ENCODE results near the gene INPP4A. TPM values are rescaled to one million over a fixed set of nuclear protein-coding genes. Genes with fewer than 3 reads are reported as not detected.

Gene INPP4A
- polyA plus RNA-seq, 1 of the 3 experiments (the other 2 are of a cell fraction): 15.0 TPM

DNA sequence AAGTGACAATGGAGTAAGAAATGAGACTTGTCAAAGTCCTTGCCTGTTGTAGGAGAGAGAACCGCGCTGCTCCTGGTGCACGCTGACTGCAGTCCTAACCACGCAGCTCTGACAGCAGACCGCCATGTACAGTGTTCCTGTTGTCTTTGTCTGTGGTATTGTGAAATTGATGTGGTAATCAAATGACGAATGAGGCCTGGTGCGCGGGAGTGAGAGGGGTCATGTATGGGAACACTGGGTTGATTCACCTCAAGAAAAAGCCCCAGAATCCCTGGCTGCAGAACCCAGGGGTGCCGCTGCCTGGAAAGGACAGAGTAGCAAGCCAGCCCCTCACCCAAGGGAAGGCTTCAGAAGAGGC is 64.0 kb downstream of the INPP4A start (continued):
- TF ChIP-seq EP300 (IDR thresholded peaks at IDR 0.05; ENCODE audit: borderline replicate concordance in 1 of 2, low read depth in 1 of 2, low read length in 1 of 2) (no peak), FOXJ3 (CRISPR knock-in tag; IDR thresholded peaks at IDR 0.05) (no peak), RXRA (IDR thresholded peaks at IDR 0.05; ENCODE audit: borderline replicate concordance, low read depth) (no peak), GABPA (IDR thresholded peaks at IDR 0.05; ENCODE audit: low read depth) (no peak)

DNA sequence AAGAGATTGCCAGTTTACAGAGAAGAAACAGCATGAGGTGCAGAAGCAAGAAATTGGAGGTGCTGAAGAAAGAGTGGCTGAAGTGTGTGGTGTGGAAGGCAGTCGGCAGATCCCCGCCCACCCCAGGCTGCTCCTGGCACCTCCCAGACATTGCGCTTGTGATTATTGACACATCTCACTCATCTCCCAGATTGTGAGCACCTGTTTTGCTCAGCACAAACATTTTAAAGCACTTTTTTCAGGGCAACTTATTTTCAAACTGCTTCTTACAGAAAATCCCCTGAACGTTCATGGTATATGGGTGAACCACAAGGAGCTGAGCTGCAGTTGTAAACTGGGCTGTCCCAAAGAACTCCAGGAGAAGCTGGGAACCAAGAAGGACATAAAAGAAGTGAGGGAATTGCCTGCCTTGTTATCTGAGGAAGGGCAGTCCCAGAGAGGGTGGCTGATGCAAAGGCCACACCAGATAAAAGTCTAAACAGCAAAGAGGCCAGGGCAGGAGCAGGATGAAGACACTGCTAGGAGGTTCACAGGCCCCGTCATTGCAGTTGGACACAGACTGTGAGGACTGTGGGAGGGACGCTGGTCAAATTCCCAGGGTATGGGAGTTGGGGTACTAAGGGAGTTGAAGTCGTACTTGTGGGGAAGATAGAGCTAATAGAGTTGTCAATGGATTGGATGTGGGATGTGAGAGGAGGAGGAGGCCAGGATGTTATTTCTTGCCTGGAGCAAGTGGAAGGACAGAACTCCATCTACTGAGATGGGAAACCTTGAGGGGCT is 65.1 kb downstream of the INPP4A start:
- no peak overlapping the region for H3K27ac ChIP-seq (ENCODE audit: low read depth in 2 of 2, low read length in 1 of 2)
- no peak overlapping the region for H3K4me2 ChIP-seq
- 0 out of 2 replicates have a peak, but pooled peaks cover 11% of the 10 kb centered on the region for H3K79me2 ChIP-seq (ENCODE audit: insufficient read depth)
- TF ChIP-seq, protein P1, sequence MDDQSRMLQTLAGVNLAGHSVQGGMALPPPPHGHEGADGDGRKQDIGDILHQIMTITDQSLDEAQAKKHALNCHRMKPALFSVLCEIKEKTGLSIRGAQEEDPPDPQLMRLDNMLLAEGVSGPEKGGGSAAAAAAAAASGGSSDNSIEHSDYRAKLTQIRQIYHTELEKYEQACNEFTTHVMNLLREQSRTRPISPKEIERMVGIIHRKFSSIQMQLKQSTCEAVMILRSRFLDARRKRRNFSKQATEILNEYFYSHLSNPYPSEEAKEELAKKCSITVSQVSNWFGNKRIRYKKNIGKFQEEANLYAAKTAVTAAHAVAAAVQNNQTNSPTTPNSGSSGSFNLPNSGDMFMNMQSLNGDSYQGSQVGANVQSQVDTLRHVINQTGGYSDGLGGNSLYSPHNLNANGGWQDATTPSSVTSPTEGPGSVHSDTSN (IDR thresholded peaks at IDR 0.05): no peak
- TF ChIP-seq EP300 (IDR thresholded peaks at IDR 0.05; ENCODE audit: borderline replicate concordance in 1 of 2, low read depth in 1 of 2, low read length in 1 of 2): no peak
- TF ChIP-seq POLR2AphosphoS5 (IDR thresholded peaks at IDR 0.05; ENCODE audit: low read depth, low read length): no peak
- TF ChIP-seq SIN3A (IDR thresholded peaks at IDR 0.05; ENCODE audit: borderline replicate concordance, low read depth, low read length): no peak
- TF ChIP-seq RFX5 (IDR thresholded peaks at IDR 0.05; ENCODE audit: low read length): no peak
- no peak for TF ChIP-seq SMC3 (IDR thresholded peaks at IDR 0.05; ENCODE audit: low read depth, low read length)
- H3K4me1 ChIP-seq (ENCODE audit: control insufficient read depth in 1 of 2, insufficient read depth in 2 of 2, low read depth in 1 of 2, low read length in 1 of 2): peaks cover under 1 to 2% of the 10 kb centered on the region in 2 experiments; a peak in 1 of 4 replicates
- H3K9me3 ChIP-seq: no peaks in the 10 kb centered on the region
- no peak overlapping the region for H2AFZ ChIP-seq (ENCODE audit: low read depth)
- H3K4me3 ChIP-seq (ENCODE audit: low read depth in 2 of 2, low read length in 1 of 2): no peak overlapping the region
- no peaks in the 10 kb centered on the region for H4K20me1 ChIP-seq (ENCODE audit: insufficient read depth)
- H3K9ac ChIP-seq: no peak overlapping the region
- ChIA-PET POLR2A (no interaction called here), CTCF (no interaction called here)
- no peaks in the 10 kb centered on the region for H3K9me2 ChIP-seq
- no peak for DNase-seq
- H3K36me3 ChIP-seq (replicated peaks in 1 of 2; ENCODE audit: control insufficient read depth in 1 of 2, insufficient read depth in 2 of 2, low read length in 1 of 2): no peaks in the 10 kb centered on the region
- WGBS (ENCODE audit: low lambda C conversion rate): 91% methylated on average over 6 of the region's 7 CpGs
- H3K27me3 ChIP-seq (ENCODE audit: insufficient read depth): no peaks in the 10 kb centered on the region
- no peaks in the 10 kb centered on the region for H3F3A ChIP-seq (replicated peaks; ENCODE audit: insufficient read depth)

DNA sequence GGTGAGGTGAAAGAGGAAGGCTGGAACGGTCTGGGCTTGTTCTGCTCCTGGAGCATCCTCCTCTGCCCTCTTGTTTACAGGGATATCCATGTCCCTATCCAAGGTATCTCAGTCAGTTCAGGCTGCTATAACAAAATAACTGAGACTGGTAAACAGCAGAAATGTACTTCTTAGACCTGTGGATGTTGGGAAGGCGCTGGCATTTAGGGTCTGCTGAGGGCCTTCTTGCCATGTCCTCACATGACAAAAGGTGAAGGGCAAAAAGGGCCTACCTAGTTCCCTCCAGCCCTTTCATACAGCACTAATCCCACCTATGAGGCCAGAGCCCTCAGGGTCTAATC is 65.6 kb downstream of the INPP4A start:
- Histone ChIP-seq H3K9me2 (no peaks in the 10 kb centered on the region), H3F3A (replicated peaks; ENCODE audit: insufficient read depth) (no peaks in the 10 kb centered on the region), H3K4me1 (ENCODE audit: control insufficient read depth in 1 of 2, insufficient read depth in 2 of 2, low read depth in 1 of 2, low read length in 1 of 2) (peaks cover 2 to 6% of the 10 kb centered on the region in 2 experiments; a peak in 1 of 4 replicates), H3K4me3 (ENCODE audit: low read depth in 2 of 2, low read length in 1 of 2) (no peak overlapping the region), H3K9me3 (no peaks in the 10 kb centered on the region), H3K79me2 (ENCODE audit: insufficient read depth) (0 out of 2 replicates have a peak, but pooled peaks cover 10% of the 10 kb centered on the region), H3K4me2 (no peak overlapping the region), H3K27me3 (ENCODE audit: insufficient read depth) (no peaks in the 10 kb centered on the region), H4K20me1 (ENCODE audit: insufficient read depth) (no peaks in the 10 kb centered on the region), H3K36me3 (replicated peaks in 1 of 2; ENCODE audit: control insufficient read depth in 1 of 2, insufficient read depth in 2 of 2, low read length in 1 of 2) (no peaks in the 10 kb centered on the region), H2AFZ (ENCODE audit: low read depth) (no peak overlapping the region), H3K9ac (no peak overlapping the region), H3K27ac (ENCODE audit: low read depth in 2 of 2, low read length in 1 of 2) (no peak overlapping the region)
- 100% methylated on average over 1 of the region's 2 CpGs for WGBS (ENCODE audit: low lambda C conversion rate)
- ChIA-PET CTCF (no interaction called here), POLR2A (no interaction called here)
- TF ChIP-seq RAD21 (IDR thresholded peaks at IDR 0.05; ENCODE audit: low read length) (no peak), EP300 (IDR thresholded peaks at IDR 0.05; ENCODE audit: borderline replicate concordance in 1 of 2, low read depth in 1 of 2, low read length in 1 of 2) (no peak), JUND (IDR thresholded peaks at IDR 0.05) (no peak), ELF1 (IDR thresholded peaks at IDR 0.05) (no peak), TAF1 (IDR thresholded peaks at IDR 0.05; ENCODE audit: borderline replicate concordance, low read depth, low read length) (no peak), MEF2A (IDR thresholded peaks at IDR 0.05; ENCODE audit: borderline replicate concordance, low read depth) (no peak)
- TF ChIP-seq, protein P2, sequence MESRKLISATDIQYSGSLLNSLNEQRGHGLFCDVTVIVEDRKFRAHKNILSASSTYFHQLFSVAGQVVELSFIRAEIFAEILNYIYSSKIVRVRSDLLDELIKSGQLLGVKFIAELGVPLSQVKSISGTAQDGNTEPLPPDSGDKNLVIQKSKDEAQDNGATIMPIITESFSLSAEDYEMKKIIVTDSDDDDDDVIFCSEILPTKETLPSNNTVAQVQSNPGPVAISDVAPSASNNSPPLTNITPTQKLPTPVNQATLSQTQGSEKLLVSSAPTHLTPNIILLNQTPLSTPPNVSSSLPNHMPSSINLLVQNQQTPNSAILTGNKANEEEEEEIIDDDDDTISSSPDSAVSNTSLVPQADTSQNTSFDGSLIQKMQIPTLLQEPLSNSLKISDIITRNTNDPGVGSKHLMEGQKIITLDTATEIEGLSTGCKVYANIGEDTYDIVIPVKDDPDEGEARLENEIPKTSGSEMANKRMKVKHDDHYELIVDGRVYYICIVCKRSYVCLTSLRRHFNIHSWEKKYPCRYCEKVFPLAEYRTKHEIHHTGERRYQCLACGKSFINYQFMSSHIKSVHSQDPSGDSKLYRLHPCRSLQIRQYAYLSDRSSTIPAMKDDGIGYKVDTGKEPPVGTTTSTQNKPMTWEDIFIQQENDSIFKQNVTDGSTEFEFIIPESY (IDR thresholded peaks at IDR 0.05; ENCODE audit: borderline replicate concordance, low read depth): no peak
- TF ChIP-seq, protein P3, sequence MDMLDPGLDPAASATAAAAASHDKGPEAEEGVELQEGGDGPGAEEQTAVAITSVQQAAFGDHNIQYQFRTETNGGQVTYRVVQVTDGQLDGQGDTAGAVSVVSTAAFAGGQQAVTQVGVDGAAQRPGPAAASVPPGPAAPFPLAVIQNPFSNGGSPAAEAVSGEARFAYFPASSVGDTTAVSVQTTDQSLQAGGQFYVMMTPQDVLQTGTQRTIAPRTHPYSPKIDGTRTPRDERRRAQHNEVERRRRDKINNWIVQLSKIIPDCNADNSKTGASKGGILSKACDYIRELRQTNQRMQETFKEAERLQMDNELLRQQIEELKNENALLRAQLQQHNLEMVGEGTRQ (IDR thresholded peaks at IDR 0.05; ENCODE audit: borderline replicate concordance, low read depth, low read length): no peak
- TF ChIP-seq, protein P4, sequence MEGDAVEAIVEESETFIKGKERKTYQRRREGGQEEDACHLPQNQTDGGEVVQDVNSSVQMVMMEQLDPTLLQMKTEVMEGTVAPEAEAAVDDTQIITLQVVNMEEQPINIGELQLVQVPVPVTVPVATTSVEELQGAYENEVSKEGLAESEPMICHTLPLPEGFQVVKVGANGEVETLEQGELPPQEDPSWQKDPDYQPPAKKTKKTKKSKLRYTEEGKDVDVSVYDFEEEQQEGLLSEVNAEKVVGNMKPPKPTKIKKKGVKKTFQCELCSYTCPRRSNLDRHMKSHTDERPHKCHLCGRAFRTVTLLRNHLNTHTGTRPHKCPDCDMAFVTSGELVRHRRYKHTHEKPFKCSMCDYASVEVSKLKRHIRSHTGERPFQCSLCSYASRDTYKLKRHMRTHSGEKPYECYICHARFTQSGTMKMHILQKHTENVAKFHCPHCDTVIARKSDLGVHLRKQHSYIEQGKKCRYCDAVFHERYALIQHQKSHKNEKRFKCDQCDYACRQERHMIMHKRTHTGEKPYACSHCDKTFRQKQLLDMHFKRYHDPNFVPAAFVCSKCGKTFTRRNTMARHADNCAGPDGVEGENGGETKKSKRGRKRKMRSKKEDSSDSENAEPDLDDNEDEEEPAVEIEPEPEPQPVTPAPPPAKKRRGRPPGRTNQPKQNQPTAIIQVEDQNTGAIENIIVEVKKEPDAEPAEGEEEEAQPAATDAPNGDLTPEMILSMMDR (IDR thresholded peaks at IDR 0.05): no peak
- TF ChIP-seq, protein P5, sequence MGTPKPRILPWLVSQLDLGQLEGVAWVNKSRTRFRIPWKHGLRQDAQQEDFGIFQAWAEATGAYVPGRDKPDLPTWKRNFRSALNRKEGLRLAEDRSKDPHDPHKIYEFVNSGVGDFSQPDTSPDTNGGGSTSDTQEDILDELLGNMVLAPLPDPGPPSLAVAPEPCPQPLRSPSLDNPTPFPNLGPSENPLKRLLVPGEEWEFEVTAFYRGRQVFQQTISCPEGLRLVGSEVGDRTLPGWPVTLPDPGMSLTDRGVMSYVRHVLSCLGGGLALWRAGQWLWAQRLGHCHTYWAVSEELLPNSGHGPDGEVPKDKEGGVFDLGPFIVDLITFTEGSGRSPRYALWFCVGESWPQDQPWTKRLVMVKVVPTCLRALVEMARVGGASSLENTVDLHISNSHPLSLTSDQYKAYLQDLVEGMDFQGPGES (IDR thresholded peaks at IDR 0.05; ENCODE audit: low read depth, low read length): no peak
- TF ChIP-seq, protein P6, sequence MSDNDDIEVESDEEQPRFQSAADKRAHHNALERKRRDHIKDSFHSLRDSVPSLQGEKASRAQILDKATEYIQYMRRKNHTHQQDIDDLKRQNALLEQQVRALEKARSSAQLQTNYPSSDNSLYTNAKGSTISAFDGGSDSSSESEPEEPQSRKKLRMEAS (IDR thresholded peaks at IDR 0.05; ENCODE audit: low read depth): no peak
- DNase-seq: no peak

Data from SK-N-SH (cell line).